GM19324 (cell line): ENCODE data around the gene ZNF334.

Experiments used
- ATAC-seq: cut with Tn5 transposase; IDR thresholded peaks from one replicate; pipeline ENCODE4 v1.9.1; 2021; ENCODE audit warnings: mild to moderate bottlenecking, moderate library complexity; ENCODE audit not compliant: unreplicated experiment, low FRiP score

Gene ZNF334

GRCh38 chr20:46512943-46513844, at the start of gene ZNF334:
ZNF334 (minus strand) TSS chr20:46513559; CDS start chr20:46512102, 1,457 bp downstream.
- ATAC-seq: no peak

GRCh38 chr20:46562373-46563169, 49.2 kb upstream of the ZNF334 start:
- no peak for ATAC-seq

DNA sequence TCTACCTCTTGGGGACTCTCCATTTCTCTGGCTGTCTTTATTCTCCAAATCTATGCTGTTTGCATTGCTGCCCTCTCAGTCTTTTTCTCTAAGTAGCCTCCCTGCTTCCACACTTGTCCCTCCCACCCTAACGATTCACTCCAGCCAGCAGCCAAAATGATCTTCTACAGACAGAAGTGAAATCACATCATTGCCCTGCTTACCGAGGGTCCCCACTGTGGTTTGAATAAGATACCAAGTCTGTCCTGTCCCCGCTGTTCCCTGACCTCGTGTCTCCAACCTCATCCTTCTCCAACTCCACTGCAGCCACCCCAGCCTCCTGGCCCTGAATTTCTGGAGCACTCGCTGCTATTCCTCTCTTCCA, 48.6 kb upstream of the ZNF334 start:
- ATAC-seq: no peak

DNA sequence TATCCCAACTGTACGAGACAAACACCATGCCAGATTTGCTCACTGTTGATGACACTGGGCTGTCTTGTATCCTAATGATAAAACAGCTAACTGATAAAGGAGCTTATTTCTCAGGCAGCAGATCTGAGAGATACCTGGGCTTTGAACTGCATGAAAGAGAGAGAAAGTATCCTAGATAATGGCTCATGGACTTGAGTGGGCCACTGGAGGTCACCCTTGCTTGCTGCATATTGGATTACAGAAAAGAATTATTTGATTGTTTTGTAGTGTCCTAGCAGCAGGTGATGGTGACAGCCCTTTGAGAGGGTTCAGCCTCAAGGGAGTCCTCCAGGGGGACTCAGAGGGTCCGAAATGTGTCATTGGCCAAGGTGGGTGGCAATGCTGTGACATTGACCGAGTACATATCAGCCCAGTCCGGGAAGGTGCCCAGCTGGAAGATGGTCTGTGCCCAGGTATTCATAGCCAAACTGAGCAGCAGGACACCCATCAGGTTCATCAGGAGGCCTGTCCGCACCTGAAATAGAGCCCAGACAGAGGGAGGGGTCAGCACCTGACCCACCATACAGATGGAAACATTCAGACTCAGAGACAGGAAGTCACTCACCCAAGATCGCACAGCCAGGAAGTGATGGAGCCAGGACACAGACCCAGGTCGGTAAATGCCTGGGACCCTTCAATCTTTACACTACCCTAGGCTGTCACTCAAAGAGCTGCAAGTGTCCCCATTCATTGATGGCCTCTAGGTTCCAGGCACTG, 46.5 kb upstream of the ZNF334 start:
- ATAC-seq: no peak

DNA sequence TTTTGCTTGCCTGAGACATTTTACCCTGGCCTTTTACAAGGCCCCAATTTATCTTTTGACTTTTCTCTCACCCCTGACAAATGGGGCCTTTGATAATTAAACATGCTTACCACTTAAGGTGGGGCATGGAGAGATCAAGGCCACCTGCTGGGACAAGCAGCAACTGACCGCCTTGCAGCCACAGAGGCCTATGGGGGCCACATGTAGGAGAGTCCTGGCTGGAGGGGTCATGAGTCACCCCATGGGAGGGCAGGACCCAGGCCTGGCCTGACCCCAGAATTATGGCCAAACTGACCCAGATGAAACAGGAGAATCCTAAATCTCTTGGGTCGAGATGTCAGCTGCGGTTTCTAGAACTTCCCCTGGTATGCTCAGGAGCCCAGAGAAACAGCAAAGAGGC, 45.6 kb upstream of the ZNF334 start:
- ATAC-seq: no peak

- no peak for ATAC-seq
Measured at GRCh38 chr20:46558511-46558959, 45.2 kb upstream of the ZNF334 start.

- no peak for ATAC-seq
Measured at GRCh38 chr20:46557231-46557956, 44.0 kb upstream of the ZNF334 start.

- ATAC-seq: no peak
Measured at GRCh38 chr20:46555370-46555956, 42.1 kb upstream of the ZNF334 start.

DNA sequence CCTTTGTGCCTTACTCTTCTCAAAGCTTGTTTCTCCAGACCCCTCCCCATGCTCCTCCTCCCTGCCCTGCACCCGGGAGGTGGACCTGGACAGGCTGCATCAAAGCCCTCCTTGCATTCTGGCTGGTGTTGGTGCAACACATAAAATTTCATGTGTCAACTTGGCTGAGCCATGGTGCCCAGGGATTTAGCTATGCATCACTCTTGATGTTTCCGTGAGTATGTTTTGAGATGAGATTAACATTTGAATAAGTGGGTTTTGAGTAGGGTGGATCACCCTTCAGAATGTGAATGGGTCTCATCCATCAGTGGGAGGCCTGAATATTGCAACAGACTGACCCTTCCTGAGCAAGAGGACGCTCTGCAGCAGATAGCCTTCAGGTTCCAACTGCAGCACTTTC, 41.5 kb upstream of the ZNF334 start:
- no peak for ATAC-seq

DNA sequence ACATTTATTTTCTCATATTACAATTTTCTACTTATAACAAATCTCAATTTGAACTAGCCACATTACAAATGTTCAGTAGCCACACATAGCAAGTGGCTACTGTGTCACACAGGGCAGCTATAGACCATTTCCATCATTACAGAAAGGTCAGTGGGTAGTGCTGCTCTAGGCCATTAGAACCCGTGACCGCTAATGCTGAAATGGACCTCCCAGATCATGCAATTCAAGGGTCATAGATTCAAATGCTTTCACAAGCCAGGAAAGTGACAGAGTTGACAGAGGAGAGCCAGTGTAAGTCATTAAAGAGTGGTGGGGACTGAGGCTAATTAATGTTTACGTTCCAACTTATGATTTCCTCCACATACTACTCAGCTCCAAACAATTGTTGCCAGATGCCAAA, 40.6 kb upstream of the ZNF334 start:
- no peak for ATAC-seq

GRCh38 chr20:46552460-46553420, 39.4 kb upstream of the ZNF334 start:
- ATAC-seq: no peak

DNA sequence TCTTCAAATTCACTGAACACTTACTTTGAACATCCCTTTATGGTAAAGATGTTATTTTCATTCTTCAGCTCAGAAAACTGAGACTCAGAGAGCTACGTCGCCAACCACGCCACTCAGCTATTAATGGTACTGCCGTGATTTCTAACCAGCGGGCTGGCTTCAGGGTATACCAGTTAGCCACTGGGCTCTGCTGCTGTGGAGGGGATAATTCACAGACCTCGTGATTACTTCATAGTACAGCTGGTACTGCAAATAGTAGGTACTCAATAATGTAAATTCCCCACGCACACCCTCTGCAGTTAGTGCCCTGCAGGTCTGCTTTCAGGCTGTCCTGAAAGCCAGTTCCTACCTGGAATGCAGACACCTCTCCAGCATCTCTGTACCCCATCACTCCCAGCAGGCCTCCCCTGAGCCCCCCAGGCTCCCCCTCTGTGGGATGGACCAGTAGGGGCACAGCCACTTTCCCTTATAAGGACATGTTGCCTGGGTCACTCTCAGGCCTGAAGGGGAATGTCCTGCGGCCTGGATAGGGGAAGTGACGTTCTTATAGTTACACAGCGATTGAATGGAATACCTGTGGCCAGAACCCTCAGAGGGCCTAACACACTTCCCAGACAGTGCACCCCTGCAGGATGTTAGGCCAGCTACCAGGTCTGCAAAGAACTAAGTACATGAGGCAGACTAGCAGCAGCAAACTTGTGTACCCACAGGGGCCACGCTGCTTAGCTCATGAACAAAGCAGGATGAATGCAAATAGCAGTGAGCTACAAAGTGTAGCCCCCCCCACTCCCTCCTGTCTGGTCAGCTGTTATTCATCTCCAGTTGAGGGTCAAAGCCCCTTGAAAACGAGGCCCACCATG, 38.4 kb upstream of the ZNF334 start:
- no peak for ATAC-seq

- ATAC-seq: no peak
Measured at GRCh38 chr20:46550461-46550860, 37.1 kb upstream of the ZNF334 start, which contains the start of gene OCSTAMP. OCSTAMP (minus strand) TSS chr20:46550654; CDS start chr20:46550560, 94 bp downstream.

DNA sequence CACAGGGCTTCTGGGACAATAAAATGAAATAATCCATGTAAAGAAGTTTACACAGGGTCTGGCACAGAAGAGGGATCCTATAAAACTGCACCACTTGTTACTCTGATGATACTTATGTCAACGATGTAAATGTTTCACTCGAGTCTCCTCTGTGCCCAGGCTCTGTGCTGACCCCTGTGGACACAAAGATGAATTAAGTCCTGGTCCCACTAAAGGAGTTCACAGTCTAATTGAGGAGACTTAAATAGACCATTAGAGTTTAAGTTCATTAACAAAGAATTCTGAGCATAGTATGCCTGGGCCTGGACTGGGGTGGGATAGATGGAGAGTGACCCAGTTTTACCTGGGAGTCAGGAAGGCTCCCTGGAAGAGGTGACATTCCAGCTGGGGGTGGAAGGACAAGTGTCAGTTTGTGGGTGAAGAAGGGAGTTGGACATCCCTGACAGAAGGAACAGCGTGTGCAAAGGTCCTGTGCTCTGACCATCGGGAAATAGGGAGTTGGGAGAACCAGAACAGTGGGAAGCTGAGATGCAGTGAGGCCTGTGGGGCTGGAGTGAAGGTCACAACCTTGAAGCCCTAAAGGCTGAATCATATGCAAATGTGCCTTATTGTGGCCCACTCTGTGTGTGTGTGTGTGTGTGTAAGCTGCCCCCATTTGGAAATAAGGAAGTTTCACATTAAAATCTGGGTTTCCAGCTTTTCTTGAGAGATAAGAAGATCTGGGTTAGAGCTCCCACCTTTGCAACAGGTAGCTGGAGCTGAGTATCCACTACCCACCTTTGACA, 36.0 kb upstream of the ZNF334 start:
- no peak for ATAC-seq

- ATAC-seq: no peak
Measured at GRCh38 chr20:46548688-46549087, 35.3 kb upstream of the ZNF334 start.

DNA sequence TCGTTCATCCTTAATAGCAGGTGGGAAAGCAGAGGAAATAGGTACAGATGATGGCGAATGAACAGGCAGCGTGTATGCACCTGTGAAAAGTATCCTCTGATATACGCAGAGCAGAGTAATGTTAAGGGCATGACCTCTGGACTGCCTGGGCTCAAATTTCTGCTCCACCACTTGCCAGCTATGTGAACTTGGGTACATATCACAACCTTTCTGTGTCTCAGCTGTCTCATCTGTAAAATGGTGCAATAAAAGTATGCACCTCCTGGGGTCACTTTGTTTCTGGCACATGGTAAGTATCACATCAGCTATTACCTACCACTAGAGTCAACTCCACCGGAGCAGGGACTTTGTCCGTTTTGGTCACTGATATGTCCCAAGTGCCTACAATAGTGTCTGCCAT, 34.6 kb upstream of the ZNF334 start:
- no peak for ATAC-seq

- no peak for ATAC-seq
Measured at GRCh38 chr20:46546936-46547335, 33.6 kb upstream of the ZNF334 start.
